ENCODE results near the gene MBLAC1. TPM values are rescaled to one million over a fixed set of nuclear protein-coding genes. Genes with fewer than 3 reads are reported as not detected.

Gene MBLAC1
- total RNA-seq, 4 donors from 2014 or later = 1.4 to 7.4 (median 3.1) TPM

GRCh38 chr7:100173806-100174495 lies 47.2 kb downstream of the MBLAC1 start:
- no peak for DNase-seq
- no peak for ATAC-seq
- intact Hi-C loops (cut with DNase I; ENCODE audit: low total_unique reads) (no loop called here), in situ Hi-C loops (cut with MboI; ENCODE audit: low sequenced_read_pairs in 4 of 4) (loop anchor here in 1 of 4 donors (25.0 kb wide), 1 partner anchor 163 kb away; no protein-coding TSS in a partner anchor)
- Histone ChIP-seq H3K4me3 (no peak overlapping the region), H3K9me3 (no peaks in the 10 kb centered on the region), H3K27ac (no peak overlapping the region), H3K4me1 (peaks cover 7 to 16% of the 10 kb centered on the region in 2 donors), H3K36me3 (no peaks in the 10 kb centered on the region), H3K27me3 (peaks cover 8 to 32% (median 31%) of the 10 kb centered on the region in 3 donors)
- no peak for TF ChIP-seq CTCF (IDR thresholded peaks at IDR 0.05 in 4 of 5, conservative IDR thresholded peaks at IDR 0.05 in 1 of 5)
- no peak for TF ChIP-seq POLR2A (IDR thresholded peaks at IDR 0.05)

DNA sequence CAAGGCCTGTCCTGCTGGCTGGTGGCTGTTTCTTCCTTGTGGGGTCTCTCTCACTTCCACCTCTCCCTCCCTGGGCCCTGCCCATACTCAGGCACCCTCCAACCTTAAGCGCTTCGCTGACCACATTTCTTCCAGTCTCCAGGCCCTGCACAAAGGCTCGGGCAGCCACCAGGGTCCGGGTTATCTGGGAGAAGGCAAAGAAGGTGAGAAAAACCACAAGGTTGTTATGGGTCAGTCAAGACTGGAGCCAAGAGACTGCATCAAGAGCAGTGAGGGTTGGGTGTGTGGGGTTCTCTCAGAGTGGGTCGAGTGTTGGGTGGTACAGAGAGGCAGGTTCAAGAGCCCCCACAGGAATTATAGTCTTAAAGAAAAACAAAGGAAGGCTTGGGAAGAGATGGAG lies 47.8 kb downstream of the MBLAC1 start:
- no peak for DNase-seq
- intact Hi-C loops (cut with DNase I; ENCODE audit: low total_unique reads) = no loop called here
- Histone ChIP-seq H3K4me1 (peaks cover 7 to 15% of the 10 kb centered on the region in 2 donors), H3K9me3 (no peaks in the 10 kb centered on the region), H3K27ac (no peak overlapping the region), H3K4me3 (no peak overlapping the region), H3K27me3 (peaks cover 8 to 28% (median 26%) of the 10 kb centered on the region in 3 donors), H3K36me3 (no peaks in the 10 kb centered on the region)
- TF ChIP-seq CTCF (IDR thresholded peaks at IDR 0.05 in 4 of 5, conservative IDR thresholded peaks at IDR 0.05 in 1 of 5) (no peak), POLR2A (IDR thresholded peaks at IDR 0.05) (no peak)
- in situ Hi-C loops (cut with MboI; ENCODE audit: low sequenced_read_pairs in 4 of 4) = loop anchor here in 1 of 4 donors (25.0 kb wide), 1 partner anchor 163 kb away; no protein-coding TSS in a partner anchor
- no peak for ATAC-seq

DNA sequence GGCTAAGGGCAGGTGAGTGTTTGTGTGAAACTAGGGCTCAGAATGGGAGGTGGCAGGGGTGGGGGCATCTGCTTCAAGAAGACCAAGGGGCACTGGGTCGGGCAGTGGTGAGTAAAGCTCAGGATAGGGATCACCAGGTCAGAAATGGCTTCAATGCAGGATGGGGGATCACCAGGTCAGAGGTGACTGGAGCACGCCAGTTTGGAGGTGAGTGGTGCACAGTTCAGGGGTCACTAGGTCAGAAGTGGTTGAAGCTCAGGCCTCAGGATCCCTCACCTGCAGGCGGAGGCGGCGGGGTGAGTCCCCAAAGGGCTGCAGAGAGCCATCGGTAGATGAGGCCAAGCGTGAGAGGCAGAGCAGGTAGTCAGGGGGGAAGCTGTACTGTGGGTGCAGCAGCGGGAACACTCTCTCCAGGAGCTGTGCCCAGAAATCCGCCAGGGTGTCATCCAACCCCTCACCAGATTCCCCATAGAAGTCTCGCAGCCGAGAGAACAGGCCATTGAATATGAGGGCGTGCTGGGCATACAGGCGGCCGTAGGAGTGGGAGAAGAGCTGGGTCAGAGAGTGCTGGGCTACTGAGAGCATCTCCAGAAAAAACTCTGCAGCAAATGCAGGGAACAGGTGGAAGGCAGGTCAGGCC lies 48.6 kb downstream of the MBLAC1 start:
- intact Hi-C loops (cut with DNase I; ENCODE audit: low total_unique reads) = no loop called here
- H3K9me3 ChIP-seq = no peaks in the 10 kb centered on the region
- no peak overlapping the region for H3K27ac ChIP-seq
- TF ChIP-seq POLR2A (IDR thresholded peaks at IDR 0.05) = no peak
- TF ChIP-seq CTCF (IDR thresholded peaks at IDR 0.05 in 4 of 5, conservative IDR thresholded peaks at IDR 0.05 in 1 of 5) = no peak
- no peaks in the 10 kb centered on the region for H3K36me3 ChIP-seq
- no peak for DNase-seq
- peaks cover 7 to 15% of the 10 kb centered on the region in 2 donors for H3K4me1 ChIP-seq
- no peak for ATAC-seq
- no peak overlapping the region for H3K4me3 ChIP-seq
- H3K27me3 ChIP-seq = peaks cover 8 to 25% (median 18%) of the 10 kb centered on the region in 3 donors
- in situ Hi-C loops (cut with MboI; ENCODE audit: low sequenced_read_pairs in 4 of 4) = no loop called here

DNA sequence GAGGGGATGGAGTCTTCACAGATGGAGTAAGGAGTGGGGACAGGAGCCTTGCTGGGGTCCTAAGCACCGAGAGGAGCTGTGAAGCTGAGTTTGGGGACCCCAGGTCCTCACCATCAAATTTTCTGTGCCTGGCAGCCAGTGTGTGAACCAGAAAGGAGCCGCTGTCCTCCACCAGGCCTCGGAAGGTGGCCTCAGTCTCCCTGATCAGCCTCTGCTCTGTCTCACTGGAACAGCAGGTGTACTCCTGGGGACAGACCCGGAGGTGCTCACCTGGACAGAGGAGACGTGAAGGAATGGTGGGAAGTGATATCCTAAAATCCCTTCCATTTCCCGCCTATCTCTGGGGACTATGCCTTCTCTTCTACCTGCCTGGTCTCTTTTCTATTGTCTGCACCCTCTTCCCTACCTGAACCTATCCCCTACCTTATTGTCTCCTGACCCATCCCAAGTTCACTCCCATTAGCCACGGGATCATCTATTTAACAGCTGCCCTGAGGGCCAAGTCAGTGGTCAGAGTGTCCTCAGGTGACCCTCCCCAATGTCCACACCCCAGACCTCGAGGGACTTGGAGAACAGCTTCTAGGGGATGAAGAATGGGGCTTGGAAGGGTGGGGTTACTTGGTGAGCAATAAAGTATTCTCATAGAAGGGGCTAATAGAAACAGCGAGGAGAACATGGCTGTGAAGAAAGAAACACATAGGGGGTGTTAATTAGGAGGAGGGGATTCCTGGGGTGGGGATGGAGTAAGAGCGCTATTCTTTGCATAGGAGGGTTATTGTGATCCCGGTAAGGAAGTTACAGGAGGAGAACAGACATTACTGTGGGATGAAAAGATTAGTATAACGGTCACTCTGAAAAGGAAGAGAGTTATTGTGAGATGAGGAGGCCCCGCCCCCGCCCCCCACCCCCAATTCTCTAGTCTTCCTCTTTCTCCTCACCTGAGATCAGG lies 49.6 kb downstream of the MBLAC1 start:
- no peak for TF ChIP-seq POLR2A (IDR thresholded peaks at IDR 0.05)
- no peak for TF ChIP-seq CTCF (IDR thresholded peaks at IDR 0.05 in 4 of 5, conservative IDR thresholded peaks at IDR 0.05 in 1 of 5)
- H3K4me3 ChIP-seq = peak overlapping the region; percentile 41 to 62 (median 48)
- intact Hi-C loops (cut with DNase I; ENCODE audit: low total_unique reads) = no loop called here
- ATAC-seq (no peak), DNase-seq (no peak)
- H3K36me3 ChIP-seq = no peaks in the 10 kb centered on the region
- H3K27ac ChIP-seq = peak overlapping the region in 2 of 4 donors; percentile 13 to 21
- H3K9me3 ChIP-seq = no peaks in the 10 kb centered on the region
- H3K27me3 ChIP-seq = peaks cover 8 to 22% (median 12%) of the 10 kb centered on the region in 3 donors
- H3K4me1 ChIP-seq = peaks cover 7 to 15% of the 10 kb centered on the region in 2 donors
- in situ Hi-C loops (cut with MboI; ENCODE audit: low sequenced_read_pairs in 4 of 4) = no loop called here
